ENCODE measurements around the gene OTOP2.

DNA sequence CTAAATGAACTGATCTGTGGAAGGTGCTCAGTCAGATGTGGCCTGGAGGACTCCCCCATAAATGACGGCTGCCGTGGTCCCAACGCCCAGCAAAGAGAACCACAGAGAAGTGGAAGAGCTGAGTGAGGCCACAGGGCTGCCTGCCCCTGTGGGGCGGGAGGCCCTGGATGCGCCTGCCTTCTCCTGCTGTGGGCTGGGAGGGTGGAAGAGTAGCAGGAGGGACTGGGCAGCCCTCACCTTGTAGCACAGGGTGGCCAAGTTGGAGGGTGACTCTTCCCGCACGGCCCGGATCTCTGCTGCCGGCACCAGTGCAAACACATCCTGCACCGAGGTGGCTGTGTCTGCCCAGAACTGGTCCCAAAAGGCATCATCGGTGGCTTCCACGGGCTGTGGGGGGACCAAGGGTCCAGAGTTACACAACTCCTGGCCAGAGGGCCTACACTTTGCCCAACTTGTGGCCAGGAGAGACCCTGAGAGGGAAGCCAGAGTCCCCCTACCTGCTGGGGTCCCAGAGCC lies 40.2 kb downstream of the OTOP2 start:
- TF ChIP-seq CTCF (IDR thresholded peaks at IDR 0.05; ENCODE audit: insufficient read depth, low read length, poor library complexity, severe bottlenecking) = no peak
- no peak for TF ChIP-seq EZH2phosphoT487 (conservative IDR thresholded peaks at IDR 0.05; ENCODE audit: low read length)

Data from SU-DHL-6 (cell line).